ENCODE measurements around the gene ZNF564. TPM values are rescaled to one million over a fixed set of nuclear protein-coding genes. Genes with fewer than 3 reads are reported as not detected.

Gene ZNF564
- total RNA-seq, 1 donor from 2014 or later = 7.9 TPM

DNA sequence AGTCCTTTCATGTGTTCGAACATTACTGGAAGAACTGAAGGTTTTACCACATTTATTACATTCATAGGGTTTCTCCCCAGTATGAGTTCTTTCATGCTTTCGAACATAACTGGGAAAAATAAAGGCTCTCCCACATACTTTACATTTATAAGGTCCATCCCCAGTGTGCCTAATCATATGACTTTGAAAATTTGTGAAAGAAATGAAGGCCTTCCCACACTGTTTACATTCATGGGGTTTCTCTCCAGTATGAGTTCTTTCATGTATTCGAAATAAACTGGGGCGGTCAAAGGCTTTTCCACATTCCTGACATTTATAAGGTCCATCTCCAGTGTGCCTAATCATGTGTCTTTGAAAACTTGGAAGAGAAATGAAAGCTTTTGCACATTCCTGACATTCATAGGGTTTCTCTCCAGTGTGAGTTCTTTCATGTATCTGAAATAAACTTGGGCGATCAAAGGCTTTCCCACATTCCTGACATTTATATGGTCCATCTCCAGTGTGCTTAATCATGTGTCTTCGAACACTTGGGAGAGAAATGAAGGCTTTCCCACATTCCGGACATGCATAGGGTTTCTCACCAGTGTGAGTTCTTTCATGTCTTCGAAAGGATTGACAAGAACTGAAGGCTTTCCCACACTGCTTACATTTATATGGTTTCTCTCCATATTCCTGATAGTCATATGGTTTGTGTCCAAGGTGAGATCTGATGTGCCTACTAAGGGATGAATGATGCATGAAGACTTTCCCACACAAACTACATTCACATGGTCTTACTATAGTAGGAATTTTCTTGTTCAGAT is 24.0 kb downstream of the ZNF564 start:
- no peak overlapping the region for H3K4me3 ChIP-seq (ENCODE audit: low read depth, low read length)
- DNase-seq (ENCODE audit: low read depth) = no peak
- peaks cover 5% of the 10 kb centered on the region for H3K36me3 ChIP-seq (ENCODE audit: control insufficient read depth, insufficient read depth, low read length)
- TF ChIP-seq, protein P1, sequence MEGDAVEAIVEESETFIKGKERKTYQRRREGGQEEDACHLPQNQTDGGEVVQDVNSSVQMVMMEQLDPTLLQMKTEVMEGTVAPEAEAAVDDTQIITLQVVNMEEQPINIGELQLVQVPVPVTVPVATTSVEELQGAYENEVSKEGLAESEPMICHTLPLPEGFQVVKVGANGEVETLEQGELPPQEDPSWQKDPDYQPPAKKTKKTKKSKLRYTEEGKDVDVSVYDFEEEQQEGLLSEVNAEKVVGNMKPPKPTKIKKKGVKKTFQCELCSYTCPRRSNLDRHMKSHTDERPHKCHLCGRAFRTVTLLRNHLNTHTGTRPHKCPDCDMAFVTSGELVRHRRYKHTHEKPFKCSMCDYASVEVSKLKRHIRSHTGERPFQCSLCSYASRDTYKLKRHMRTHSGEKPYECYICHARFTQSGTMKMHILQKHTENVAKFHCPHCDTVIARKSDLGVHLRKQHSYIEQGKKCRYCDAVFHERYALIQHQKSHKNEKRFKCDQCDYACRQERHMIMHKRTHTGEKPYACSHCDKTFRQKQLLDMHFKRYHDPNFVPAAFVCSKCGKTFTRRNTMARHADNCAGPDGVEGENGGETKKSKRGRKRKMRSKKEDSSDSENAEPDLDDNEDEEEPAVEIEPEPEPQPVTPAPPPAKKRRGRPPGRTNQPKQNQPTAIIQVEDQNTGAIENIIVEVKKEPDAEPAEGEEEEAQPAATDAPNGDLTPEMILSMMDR (IDR thresholded peaks at IDR 0.05; ENCODE audit: insufficient read depth, low read length, poor library complexity, severe bottlenecking) = no peak
- H3K27me3 ChIP-seq (ENCODE audit: control insufficient read depth, insufficient read depth, low read length) = no peaks in the 10 kb centered on the region

DNA sequence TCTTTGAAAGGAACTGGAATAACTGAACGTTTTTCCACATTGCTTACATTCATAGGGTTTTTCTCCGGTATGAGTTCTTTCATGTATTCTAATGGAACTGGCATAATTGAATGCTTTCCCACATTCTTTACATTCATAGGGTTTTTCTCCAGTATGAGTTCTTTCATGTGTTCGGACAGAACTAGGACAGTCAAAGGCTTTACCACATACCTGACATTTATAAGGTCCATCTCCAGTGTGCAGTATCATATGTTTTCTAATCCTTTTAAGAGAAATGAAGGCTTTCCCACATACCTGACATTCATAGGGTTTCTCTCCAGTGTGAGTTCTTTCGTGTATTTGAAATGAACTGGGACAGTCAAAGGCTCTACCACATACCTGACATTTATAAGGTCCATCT is 24.7 kb downstream of the ZNF564 start:
- no peak for DNase-seq (ENCODE audit: low read depth)
- Histone ChIP-seq H3K36me3 (ENCODE audit: control insufficient read depth, insufficient read depth, low read length) (peaks cover 5% of the 10 kb centered on the region), H3K27me3 (ENCODE audit: control insufficient read depth, insufficient read depth, low read length) (no peaks in the 10 kb centered on the region), H3K4me3 (ENCODE audit: low read depth, low read length) (no peak overlapping the region)
- TF ChIP-seq, protein P1 (IDR thresholded peaks at IDR 0.05; ENCODE audit: insufficient read depth, low read length, poor library complexity, severe bottlenecking) = no peak

DNA sequence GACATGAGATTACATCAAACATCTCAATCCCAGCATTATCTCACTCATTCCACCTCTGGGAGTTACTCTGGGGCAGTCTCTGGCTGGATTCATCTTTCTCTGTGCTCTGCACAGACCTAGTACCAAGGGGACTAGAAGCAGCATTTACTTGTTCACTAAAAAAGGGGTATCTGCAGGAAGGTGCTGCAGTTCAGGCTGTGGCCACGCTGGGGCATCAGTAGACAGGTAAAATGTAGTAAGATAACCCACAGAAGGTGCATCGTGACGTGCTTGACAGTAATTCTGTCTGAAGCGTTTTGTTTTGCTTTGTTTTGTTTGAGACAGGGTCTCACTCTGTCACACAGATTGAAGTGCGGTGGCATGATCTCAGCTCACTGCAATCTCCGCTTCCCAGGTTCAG is 29.3 kb downstream of the ZNF564 start:
- TF ChIP-seq, protein P1 (IDR thresholded peaks at IDR 0.05; ENCODE audit: insufficient read depth, low read length, poor library complexity, severe bottlenecking) = no peak
- no peak overlapping the region for H3K4me3 ChIP-seq (ENCODE audit: low read depth, low read length)
- peaks cover 5% of the 10 kb centered on the region for H3K36me3 ChIP-seq (ENCODE audit: control insufficient read depth, insufficient read depth, low read length)
- H3K27me3 ChIP-seq (ENCODE audit: control insufficient read depth, insufficient read depth, low read length) = no peaks in the 10 kb centered on the region
- DNase-seq (ENCODE audit: low read depth) = no peak

DNA sequence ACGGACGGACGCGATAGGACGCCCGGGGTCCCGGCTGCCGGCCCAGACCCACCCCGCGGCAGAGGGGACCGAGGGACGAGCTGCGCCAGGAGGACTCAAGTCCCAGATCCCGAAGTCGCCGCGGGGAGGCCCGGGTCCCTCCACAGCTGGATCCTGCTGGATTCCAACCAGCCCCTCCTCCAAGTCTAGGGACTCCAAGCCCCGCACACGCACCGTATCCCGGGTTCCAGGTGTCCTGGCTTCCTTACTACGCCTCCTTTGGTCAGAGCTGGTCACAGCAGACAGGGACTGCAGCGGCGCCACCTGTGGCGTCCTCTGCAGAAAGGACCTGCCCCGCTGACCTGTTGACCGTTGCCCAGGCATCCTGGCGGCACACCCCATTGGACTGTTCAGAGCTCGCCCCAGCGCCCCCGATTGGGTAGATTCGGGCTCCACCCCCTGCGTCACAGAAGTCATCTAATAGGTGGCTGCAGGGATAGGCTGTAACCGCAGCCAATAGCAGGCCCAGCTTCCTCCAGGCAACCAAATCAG is 37.7 kb downstream of the ZNF564 start:
- Histone ChIP-seq H3K4me3 (ENCODE audit: low read depth, low read length) (no peak overlapping the region), H3K27me3 (ENCODE audit: control insufficient read depth, insufficient read depth, low read length) (peaks cover 4% of the 10 kb centered on the region), H3K36me3 (ENCODE audit: control insufficient read depth, insufficient read depth, low read length) (no peaks in the 10 kb centered on the region)
- TF ChIP-seq, protein P1 (IDR thresholded peaks at IDR 0.05; ENCODE audit: insufficient read depth, low read length, poor library complexity, severe bottlenecking) = no peak
- no peak for DNase-seq (ENCODE audit: low read depth)

DNA sequence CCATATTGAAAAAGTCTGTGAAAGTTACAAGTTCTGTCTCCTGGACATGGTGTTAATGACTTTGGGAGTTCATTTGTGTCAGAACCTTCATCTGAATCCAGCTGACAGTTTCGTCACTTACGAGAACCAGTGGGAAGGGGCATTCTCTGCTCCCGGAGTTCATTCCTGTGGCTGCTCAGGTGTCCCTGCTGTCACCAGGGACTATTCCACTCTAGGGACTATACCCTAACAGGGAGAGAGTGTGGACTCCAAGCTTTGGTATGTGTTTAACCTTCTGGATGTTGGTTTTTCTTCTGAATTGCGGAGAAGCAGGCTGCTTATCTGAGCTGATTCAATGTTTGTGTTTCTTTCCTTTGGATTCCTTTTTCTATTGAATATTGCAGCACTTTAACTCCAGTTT is 54.2 kb downstream of the ZNF564 start:
- no peaks in the 10 kb centered on the region for H3K36me3 ChIP-seq (ENCODE audit: control insufficient read depth, insufficient read depth, low read length)
- TF ChIP-seq, protein P1 (IDR thresholded peaks at IDR 0.05; ENCODE audit: insufficient read depth, low read length, poor library complexity, severe bottlenecking) = no peak
- no peaks in the 10 kb centered on the region for H3K27me3 ChIP-seq (ENCODE audit: control insufficient read depth, insufficient read depth, low read length)
- H3K4me3 ChIP-seq (ENCODE audit: low read depth, low read length) = no peak overlapping the region
- DNase-seq (ENCODE audit: low read depth) = no peak

Measured in kidney epithelial cell (primary cell).